ENCODE data around the gene PPID. TPM values are rescaled to one million over a fixed set of nuclear protein-coding genes. Genes with fewer than 3 reads are reported as not detected.
A peak's percentile ranks its signal among the peaks of the same experiment; 100 is the strongest.
"Not testable (repeated sequence)": the region's sequence is repeated elsewhere in the genome, so short reads cannot be mapped to it uniquely, and the experiment has no call there.

Gene PPID
- total and polyA plus RNA-seq, 2 of the 4 experiments (the other 2 are of a cell fraction) = 11.8 to 21.1 TPM

DNA sequence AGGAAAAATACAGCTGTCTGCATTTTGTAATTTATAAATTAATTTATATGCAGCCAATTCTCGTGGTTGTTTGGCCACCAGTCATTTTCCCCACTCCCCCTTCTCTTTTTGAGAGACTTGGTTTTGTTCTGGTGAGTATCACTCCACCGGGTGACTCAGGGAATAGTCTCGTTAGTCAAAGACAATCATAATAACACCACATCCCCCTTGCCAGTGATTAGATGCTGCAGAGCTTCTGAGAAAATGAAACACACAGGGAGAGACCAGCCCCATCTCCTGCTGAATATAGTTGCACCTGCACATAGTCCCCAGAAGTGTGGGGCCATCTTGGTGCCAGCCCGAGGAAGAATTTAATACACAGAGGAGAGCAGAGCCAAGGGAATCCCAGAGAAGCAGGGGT lies 37.7 kb upstream of the PPID start:
- H4K20me1 ChIP-seq (ENCODE audit: insufficient read depth, low read length) = no peaks in the 10 kb centered on the region
- no peak overlapping the region for H2BK120ac ChIP-seq (ENCODE audit: low read depth, low read length)
- H2BK5ac ChIP-seq (ENCODE audit: low read depth, low read length, poor library complexity, severe bottlenecking) = no peak overlapping the region
- H2BK20ac ChIP-seq (ENCODE audit: low read depth, low read length) = no peak overlapping the region
- H3K9me1 ChIP-seq (ENCODE audit: insufficient read depth, low read length) = peaks cover under 1% of the 10 kb centered on the region; the same call in 1 of the 2 replicates
- H3K18ac ChIP-seq (ENCODE audit: low read depth, low read length) = no peak overlapping the region
- BruUV-seq (replicated peaks) = no TSS peak
- ChIA-PET POLR2A (ENCODE audit: unreplicated experiment) (no interaction called here), CTCF (no interaction called here)
- H3K4ac ChIP-seq (ENCODE audit: low read depth, low read length) = no peak overlapping the region; the same call in 1 of the 2 replicates
- DNase-seq (peak; percentile 64), ATAC-seq (ENCODE audit: low read depth) (peak; percentile 21; the same call in 1 of the 2 replicates)
- no CpG with 5 or more reads among the region's 4 CpGs for WGBS, 2 experiments (ENCODE audit: extremely low coverage in 2 of 2, insufficient read length in 1 of 2)
- in situ Hi-C loops (cut with MboI; ENCODE audit: low sequenced_read_pairs) = no loop called here
- H4K8ac ChIP-seq (ENCODE audit: low read depth in 2 of 2, low read length in 2 of 2) = no peak overlapping the region
- H3K79me1 ChIP-seq (ENCODE audit: low read depth in 1 of 2, low read length in 2 of 2) = no peaks in the 10 kb centered on the region
- no peak overlapping the region for H3K9ac ChIP-seq (ENCODE audit: low read depth, low read length)
- H3K27ac ChIP-seq (ENCODE audit: insufficient read depth, low read length) = no peak overlapping the region
- intact Hi-C loops (cut with micrococcal nuclease) = no loop called here
- H3K4me1 ChIP-seq (ENCODE audit: control insufficient read depth, insufficient read depth, low read length) = no peaks in the 10 kb centered on the region
- no peak overlapping the region for H2AK9ac ChIP-seq (replicated peaks; ENCODE audit: low read depth, low read length, poor library complexity)
- H3K27me3 ChIP-seq (ENCODE audit: control insufficient read depth, insufficient read depth, low read length) = no peaks in the 10 kb centered on the region
- H2AK5ac ChIP-seq (ENCODE audit: low read depth, low read length) = no peak overlapping the region
- H3K36me3 ChIP-seq (ENCODE audit: control insufficient read depth, insufficient read depth, low read length) = no peaks in the 10 kb centered on the region
- no peak overlapping the region for H3K56ac ChIP-seq (ENCODE audit: extremely low read depth, insufficient read depth, low read length)
- dilution Hi-C loops (cut with HindIII; ENCODE audit: low sequenced_read_pairs, unreplicated experiment) = no loop called here
- H3K23ac ChIP-seq (ENCODE audit: low read depth, low read length) = no peak overlapping the region
- H4K5ac ChIP-seq (ENCODE audit: low read depth, low read length) = no peak overlapping the region
- no peak overlapping the region for H2BK15ac ChIP-seq (ENCODE audit: low read depth, low read length)
- no peak overlapping the region for H3K4me3 ChIP-seq (ENCODE audit: insufficient read depth, low read depth, low read length)
- no peak overlapping the region for H4K91ac ChIP-seq (ENCODE audit: insufficient read depth, low read depth, low read length)
- H2AFZ ChIP-seq (replicated peaks; ENCODE audit: low read length, poor library complexity) = peak overlapping the region; percentile 12
- no peak overlapping the region for H3K14ac ChIP-seq (replicated peaks; ENCODE audit: low read depth, low read length)
- no peaks in the 10 kb centered on the region for H3K9me3 ChIP-seq (ENCODE audit: control insufficient read depth, insufficient read depth, low read length)
- TF ChIP-seq FOS (IDR thresholded peaks at IDR 0.05; ENCODE audit: low read depth, low read length) (no peak), BHLHE40 (IDR thresholded peaks at IDR 0.05; ENCODE audit: low read depth, low read length) (no peak), CEBPB (IDR thresholded peaks at IDR 0.05; ENCODE audit: low read depth, low read length) (no peak), NFE2L2 (IDR thresholded peaks at IDR 0.05; ENCODE audit: low read depth, low read length) (no peak)
- TF ChIP-seq, protein P1, sequence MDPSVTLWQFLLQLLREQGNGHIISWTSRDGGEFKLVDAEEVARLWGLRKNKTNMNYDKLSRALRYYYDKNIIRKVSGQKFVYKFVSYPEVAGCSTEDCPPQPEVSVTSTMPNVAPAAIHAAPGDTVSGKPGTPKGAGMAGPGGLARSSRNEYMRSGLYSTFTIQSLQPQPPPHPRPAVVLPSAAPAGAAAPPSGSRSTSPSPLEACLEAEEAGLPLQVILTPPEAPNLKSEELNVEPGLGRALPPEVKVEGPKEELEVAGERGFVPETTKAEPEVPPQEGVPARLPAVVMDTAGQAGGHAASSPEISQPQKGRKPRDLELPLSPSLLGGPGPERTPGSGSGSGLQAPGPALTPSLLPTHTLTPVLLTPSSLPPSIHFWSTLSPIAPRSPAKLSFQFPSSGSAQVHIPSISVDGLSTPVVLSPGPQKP (IDR thresholded peaks at IDR 0.05; ENCODE audit: borderline replicate concordance, low read depth, low read length) = no peak
- no peak overlapping the region for H3K4me2 ChIP-seq (ENCODE audit: low read depth, low read length)

DNA sequence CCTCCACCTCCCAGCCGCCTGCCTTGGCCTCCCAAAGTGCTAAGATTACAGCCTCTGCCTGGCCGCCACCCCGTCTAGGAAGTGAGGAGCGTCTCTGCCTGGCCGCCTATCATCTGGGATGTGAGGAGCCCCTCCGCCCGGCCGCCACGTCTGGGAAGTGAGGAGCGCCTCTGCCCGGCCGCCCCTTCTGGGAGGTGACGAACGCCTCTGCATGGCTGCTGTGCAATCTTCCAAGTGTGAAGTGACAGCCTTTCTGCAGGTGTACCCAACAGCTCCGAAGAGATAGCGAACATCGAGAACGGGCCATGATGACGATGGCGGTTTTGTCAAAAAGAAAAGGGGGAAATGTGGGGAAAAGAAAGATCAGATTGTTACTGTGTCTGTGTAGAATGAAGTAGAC lies 36.3 kb upstream of the PPID start:
- dilution Hi-C loops (cut with HindIII; ENCODE audit: low sequenced_read_pairs, unreplicated experiment); H3K4ac ChIP-seq (ENCODE audit: low read depth, low read length); H3K9me3 ChIP-seq (ENCODE audit: control insufficient read depth, insufficient read depth, low read length); H3K4me1 ChIP-seq (ENCODE audit: control insufficient read depth, insufficient read depth, low read length); POLR2A ChIA-PET (ENCODE audit: unreplicated experiment); H3K18ac ChIP-seq (ENCODE audit: low read depth, low read length); H2BK120ac ChIP-seq (ENCODE audit: low read depth, low read length); H3K4me2 ChIP-seq (ENCODE audit: low read depth, low read length); BruUV-seq (replicated peaks); H2AK5ac ChIP-seq (ENCODE audit: low read depth, low read length); H3K27ac ChIP-seq (ENCODE audit: insufficient read depth, low read length); H4K91ac ChIP-seq (ENCODE audit: insufficient read depth, low read depth, low read length); H3K56ac ChIP-seq (ENCODE audit: extremely low read depth, insufficient read depth, low read length); H3K9me1 ChIP-seq (ENCODE audit: insufficient read depth, low read length); intact Hi-C loops (cut with micrococcal nuclease); H2BK15ac ChIP-seq (ENCODE audit: low read depth, low read length); H2BK5ac ChIP-seq (ENCODE audit: low read depth, low read length, poor library complexity, severe bottlenecking); H2BK20ac ChIP-seq (ENCODE audit: low read depth, low read length); H4K8ac ChIP-seq (ENCODE audit: low read depth in 2 of 2, low read length in 2 of 2); H2AFZ ChIP-seq (replicated peaks; ENCODE audit: low read length, poor library complexity); H4K20me1 ChIP-seq (ENCODE audit: insufficient read depth, low read length); H2AK9ac ChIP-seq (replicated peaks; ENCODE audit: low read depth, low read length, poor library complexity); H3K23ac ChIP-seq (ENCODE audit: low read depth, low read length); CTCF ChIA-PET; H3K14ac ChIP-seq (replicated peaks; ENCODE audit: low read depth, low read length); H3K27me3 ChIP-seq (ENCODE audit: control insufficient read depth, insufficient read depth, low read length); H3K36me3 ChIP-seq (ENCODE audit: control insufficient read depth, insufficient read depth, low read length); DNase-seq; H4K5ac ChIP-seq (ENCODE audit: low read depth, low read length); H3K9ac ChIP-seq (ENCODE audit: low read depth, low read length); in situ Hi-C loops (cut with MboI; ENCODE audit: low sequenced_read_pairs); H3K79me1 ChIP-seq (ENCODE audit: low read depth in 1 of 2, low read length in 2 of 2); H3K4me3 ChIP-seq (ENCODE audit: insufficient read depth, low read depth, low read length); ATAC-seq (ENCODE audit: low read depth): not testable (repeated sequence)
- 96% methylated on average over 9 of the region's 20 CpGs; no CpG with 5 or more reads in 1 of the 2 experiments for WGBS, 2 experiments (ENCODE audit: extremely low coverage in 2 of 2, insufficient read length in 1 of 2)

All from IMR-90 (cell line).